Activated naive CD8-positive, alpha-beta T cell (primary cell): ENCODE measurements around the gene ALB.

Experiments used
- H3K27ac Mint-ChIP-seq: one replicate; pipeline ENCODE4 v1.8.0; 2021; ENCODE audit warnings: mixed read lengths
- H3K27me3 Mint-ChIP-seq: one replicate; pipeline ENCODE4 v1.8.0; 2021; ENCODE audit warnings: mixed read lengths
- H3K36me3 Mint-ChIP-seq: one replicate; pipeline ENCODE4 v1.8.0; 2021; ENCODE audit warnings: mixed read lengths
- H3K4me1 Mint-ChIP-seq: one replicate; pipeline ENCODE4 v1.8.0; 2021; ENCODE audit warnings: low read depth, mixed read lengths
- H3K4me3 Mint-ChIP-seq: one replicate; pipeline ENCODE4 v1.8.0; 2021; ENCODE audit warnings: mild to moderate bottlenecking, mixed read lengths
- H3K9me3 Mint-ChIP-seq: one replicate; pipeline ENCODE4 v1.8.0; 2021; ENCODE audit warnings: low read depth, mixed read lengths

The ALB gene

GRCh38 chr4:73415807-73416238, 11.7 kb downstream of the ALB start:
- Mint-ChIP-seq H3K27ac (no peak overlapping the region), H3K4me3 (no peak overlapping the region), H3K9me3 (no peaks in the 10 kb centered on the region), H3K27me3 (no peaks in the 10 kb centered on the region), H3K36me3 (no peaks in the 10 kb centered on the region), H3K4me1 (no peaks in the 10 kb centered on the region)

GRCh38 chr4:73416423-73417087, 12.5 kb downstream of the ALB start:
- H3K27ac Mint-ChIP-seq, result no peak overlapping the region
- H3K27me3 Mint-ChIP-seq, result no peaks in the 10 kb centered on the region
- H3K4me1 Mint-ChIP-seq, result no peaks in the 10 kb centered on the region
- no peaks in the 10 kb centered on the region for H3K9me3 Mint-ChIP-seq
- no peak overlapping the region for H3K4me3 Mint-ChIP-seq
- H3K36me3 Mint-ChIP-seq, result no peaks in the 10 kb centered on the region

- Mint-ChIP-seq H3K27ac (no peak overlapping the region), H3K9me3 (no peaks in the 10 kb centered on the region), H3K36me3 (no peaks in the 10 kb centered on the region), H3K27me3 (no peaks in the 10 kb centered on the region), H3K4me1 (no peaks in the 10 kb centered on the region), H3K4me3 (no peak overlapping the region)
Measured at GRCh38 chr4:73417342-73417741, 13.3 kb downstream of the ALB start.

GRCh38 chr4:73417973-73418372, 13.9 kb downstream of the ALB start:
- no peak overlapping the region for H3K27ac Mint-ChIP-seq
- H3K9me3 Mint-ChIP-seq, result no peaks in the 10 kb centered on the region
- no peaks in the 10 kb centered on the region for H3K4me1 Mint-ChIP-seq
- no peaks in the 10 kb centered on the region for H3K27me3 Mint-ChIP-seq
- no peaks in the 10 kb centered on the region for H3K36me3 Mint-ChIP-seq
- no peak overlapping the region for H3K4me3 Mint-ChIP-seq

GRCh38 chr4:73418677-73419076, 14.6 kb downstream of the ALB start:
- Mint-ChIP-seq H3K27me3 (no peaks in the 10 kb centered on the region), H3K4me3 (no peak overlapping the region), H3K4me1 (no peaks in the 10 kb centered on the region), H3K36me3 (no peaks in the 10 kb centered on the region), H3K27ac (no peak overlapping the region), H3K9me3 (no peaks in the 10 kb centered on the region)

GRCh38 chr4:73419106-73420038, 15.3 kb downstream of the ALB start:
- Mint-ChIP-seq H3K27ac (no peak overlapping the region), H3K27me3 (no peaks in the 10 kb centered on the region), H3K9me3 (no peaks in the 10 kb centered on the region), H3K4me3 (no peak overlapping the region), H3K4me1 (no peaks in the 10 kb centered on the region), H3K36me3 (no peaks in the 10 kb centered on the region)

GRCh38 chr4:73420615-73421014, 16.5 kb downstream of the ALB start:
- no peaks in the 10 kb centered on the region for H3K27me3 Mint-ChIP-seq
- no peak overlapping the region for H3K27ac Mint-ChIP-seq
- H3K9me3 Mint-ChIP-seq, result no peaks in the 10 kb centered on the region
- no peaks in the 10 kb centered on the region for H3K4me1 Mint-ChIP-seq
- no peak overlapping the region for H3K4me3 Mint-ChIP-seq
- no peaks in the 10 kb centered on the region for H3K36me3 Mint-ChIP-seq

- Mint-ChIP-seq H3K36me3 (no peaks in the 10 kb centered on the region), H3K27ac (no peak overlapping the region), H3K4me3 (no peak overlapping the region), H3K27me3 (no peaks in the 10 kb centered on the region), H3K9me3 (no peaks in the 10 kb centered on the region), H3K4me1 (no peaks in the 10 kb centered on the region)
Measured at GRCh38 chr4:73421708-73422457, 17.8 kb downstream of the ALB start.

GRCh38 chr4:73422458-73422752, 18.3 kb downstream of the ALB start:
- Mint-ChIP-seq H3K27ac (no peak overlapping the region), H3K9me3 (no peaks in the 10 kb centered on the region), H3K4me1 (no peaks in the 10 kb centered on the region), H3K36me3 (no peaks in the 10 kb centered on the region), H3K4me3 (no peak overlapping the region), H3K27me3 (no peaks in the 10 kb centered on the region)

GRCh38 chr4:73423184-73423583, 19.1 kb downstream of the ALB start:
- H3K36me3 Mint-ChIP-seq, result no peaks in the 10 kb centered on the region
- H3K9me3 Mint-ChIP-seq, result no peaks in the 10 kb centered on the region
- no peak overlapping the region for H3K27ac Mint-ChIP-seq
- H3K4me1 Mint-ChIP-seq, result no peaks in the 10 kb centered on the region
- H3K4me3 Mint-ChIP-seq, result no peak overlapping the region
- peaks cover 2% of the 10 kb centered on the region for H3K27me3 Mint-ChIP-seq

GRCh38 chr4:73426666-73427065, 22.6 kb downstream of the ALB start:
- H3K4me3 Mint-ChIP-seq, result no peak overlapping the region
- no peaks in the 10 kb centered on the region for H3K4me1 Mint-ChIP-seq
- H3K36me3 Mint-ChIP-seq, result no peaks in the 10 kb centered on the region
- no peaks in the 10 kb centered on the region for H3K9me3 Mint-ChIP-seq
- H3K27ac Mint-ChIP-seq, result no peak overlapping the region
- H3K27me3 Mint-ChIP-seq, result peaks cover 4% of the 10 kb centered on the region

- Mint-ChIP-seq H3K4me1 (no peaks in the 10 kb centered on the region), H3K4me3 (no peak overlapping the region), H3K9me3 (no peaks in the 10 kb centered on the region), H3K27ac (no peak overlapping the region), H3K27me3 (peaks cover 4% of the 10 kb centered on the region), H3K36me3 (no peaks in the 10 kb centered on the region)
Measured at GRCh38 chr4:73429118-73429517, 25.0 kb downstream of the ALB start.

- no peaks in the 10 kb centered on the region for H3K9me3 Mint-ChIP-seq
- no peaks in the 10 kb centered on the region for H3K4me1 Mint-ChIP-seq
Measured at GRCh38 chr4:73429826-73430587, 25.9 kb downstream of the ALB start.

GRCh38 chr4:73431813-73432168, 27.7 kb downstream of the ALB start:
- Mint-ChIP-seq H3K9me3 (no peaks in the 10 kb centered on the region), H3K27me3 (peaks cover 7% of the 10 kb centered on the region), H3K4me3 (no peak overlapping the region), H3K27ac (no peak overlapping the region), H3K4me1 (no peaks in the 10 kb centered on the region), H3K36me3 (no peaks in the 10 kb centered on the region)

More at GRCh38 chr4:73429826-73430587, 25.9 kb downstream of the ALB start:
- Mint-ChIP-seq H3K36me3 (no peaks in the 10 kb centered on the region), H3K27me3 (peaks cover 4% of the 10 kb centered on the region), H3K27ac (no peak overlapping the region), H3K4me3 (no peak overlapping the region)
